GM18517 (cell line): ENCODE measurements around the gene UNC13B.

Experiments
- ATAC-seq: cut with Tn5 transposase; IDR thresholded peaks from one replicate; pipeline ENCODE4 v1.9.1; 2021; ENCODE audit warnings: mild to moderate bottlenecking, moderate library complexity; ENCODE audit not compliant: unreplicated experiment

The UNC13B gene

DNA sequence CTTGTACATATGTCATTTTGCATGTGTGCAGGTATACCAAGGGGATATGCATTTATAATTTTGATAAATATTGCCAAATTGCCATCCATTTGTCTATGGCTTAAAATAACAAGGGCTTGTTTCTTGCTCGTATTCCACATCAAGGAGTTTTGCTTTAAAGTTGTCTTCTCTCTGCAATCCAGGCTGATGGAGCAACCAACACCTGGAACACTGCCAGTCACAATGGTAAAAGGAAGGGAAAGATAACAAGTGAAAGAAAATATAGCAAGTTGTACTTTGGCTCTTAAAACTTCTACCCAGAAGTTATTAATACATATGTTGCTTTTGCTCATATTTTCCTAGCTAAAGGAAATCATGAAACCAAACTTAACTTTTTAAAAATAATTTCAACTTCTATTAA, 156.9 kb downstream of the UNC13B start:
- no peak for ATAC-seq

DNA sequence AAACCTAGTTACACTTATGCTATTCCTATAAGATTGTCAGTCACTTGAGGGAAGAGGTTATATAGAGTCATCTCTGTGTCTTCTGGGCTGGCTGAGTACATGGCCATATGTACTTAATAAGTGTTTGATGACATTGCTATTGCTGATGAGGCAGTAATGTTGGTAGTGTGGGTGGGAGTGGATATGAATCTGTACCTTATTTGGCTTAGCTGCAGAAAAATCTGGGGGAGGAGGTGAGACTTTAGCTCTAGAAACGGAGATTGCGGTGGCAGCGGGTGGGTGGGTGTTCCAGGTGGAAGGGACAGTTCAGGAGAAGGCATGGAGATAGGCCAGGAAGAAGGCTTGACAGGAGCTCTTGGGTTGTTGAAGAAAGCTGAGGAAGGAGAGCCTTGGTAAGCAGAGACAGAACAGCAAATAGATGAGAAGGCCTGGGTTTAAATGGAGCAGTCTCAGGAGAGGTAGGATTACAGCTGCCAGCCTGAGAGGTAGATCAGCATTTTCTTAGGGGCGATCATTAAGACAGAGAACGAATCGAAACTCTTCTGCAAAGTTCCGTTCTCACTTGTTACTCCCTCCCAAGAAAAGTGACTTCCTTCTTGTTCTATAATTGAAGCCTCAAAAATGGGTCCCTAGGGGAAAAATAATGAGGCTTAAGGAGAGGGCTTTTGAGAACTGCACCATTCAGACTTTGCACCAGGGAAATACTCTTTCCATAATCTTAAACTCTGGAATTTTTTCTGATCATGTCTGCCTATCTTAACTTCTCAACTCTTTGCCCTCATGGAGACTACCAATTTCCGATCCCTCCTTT, 160.5 kb downstream of the UNC13B start:
- ATAC-seq: peak; percentile 37

DNA sequence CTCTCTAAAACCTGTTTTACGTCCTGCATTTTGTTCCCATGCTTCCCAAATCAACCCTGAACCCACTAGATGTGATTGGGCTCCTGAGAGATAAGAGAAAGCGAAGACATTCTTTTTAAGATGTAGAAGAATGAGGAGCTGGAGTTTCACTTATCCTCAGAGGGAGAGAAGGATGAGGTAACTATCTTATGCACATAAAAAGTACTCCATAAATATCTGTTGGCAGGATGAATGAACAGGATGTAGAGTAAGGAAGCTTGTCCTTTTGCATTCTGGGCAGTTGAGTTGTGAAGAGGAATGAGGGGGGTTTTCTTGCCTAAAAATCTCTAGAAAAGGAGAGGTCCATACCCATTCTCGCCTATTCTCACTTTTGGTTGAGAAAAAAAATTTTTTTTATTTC, 163.2 kb downstream of the UNC13B start:
- no peak for ATAC-seq

GRCh38 chr9:35333551-35333950, 171.7 kb downstream of the UNC13B start:
- no peak for ATAC-seq

DNA sequence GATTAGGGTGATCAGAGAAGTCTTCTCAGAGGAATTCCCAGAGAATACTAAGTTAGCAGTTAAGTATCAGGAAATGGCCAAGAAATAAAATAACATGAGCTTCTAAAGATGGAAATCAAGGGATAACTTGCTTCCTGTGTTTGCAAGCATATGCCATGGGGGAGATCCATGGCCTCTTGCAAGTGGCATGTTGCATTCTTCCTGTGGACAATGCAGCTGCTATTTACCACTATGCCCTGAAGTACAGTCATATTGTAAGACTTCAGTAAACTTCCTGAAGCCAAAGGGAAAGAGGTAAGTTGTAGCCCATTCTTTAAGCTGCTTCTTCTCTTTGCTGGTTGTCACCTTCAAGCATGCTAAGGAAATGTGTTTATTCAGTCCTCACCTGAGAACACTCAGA, 173.4 kb downstream of the UNC13B start:
- ATAC-seq: no peak

DNA sequence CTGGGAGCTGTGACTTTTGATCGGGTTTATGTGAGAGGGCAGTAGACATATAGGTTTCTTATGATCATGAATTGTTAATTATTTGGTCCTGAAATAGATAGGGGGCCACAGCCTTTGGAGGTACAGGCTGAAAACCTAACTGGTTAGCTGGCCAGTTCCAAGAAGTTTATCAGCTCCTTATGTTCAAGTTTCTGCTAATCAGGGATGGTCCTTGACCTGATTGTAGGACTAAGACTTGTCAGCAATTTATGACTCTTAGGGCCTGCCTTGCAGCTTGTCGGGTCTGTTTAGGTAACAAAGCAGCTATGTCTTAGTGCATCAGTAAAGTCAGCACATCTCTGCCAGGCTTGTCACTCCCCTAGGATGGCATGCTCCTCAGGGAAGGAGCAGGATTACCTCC, 176.3 kb downstream of the UNC13B start:
- ATAC-seq: no peak

DNA sequence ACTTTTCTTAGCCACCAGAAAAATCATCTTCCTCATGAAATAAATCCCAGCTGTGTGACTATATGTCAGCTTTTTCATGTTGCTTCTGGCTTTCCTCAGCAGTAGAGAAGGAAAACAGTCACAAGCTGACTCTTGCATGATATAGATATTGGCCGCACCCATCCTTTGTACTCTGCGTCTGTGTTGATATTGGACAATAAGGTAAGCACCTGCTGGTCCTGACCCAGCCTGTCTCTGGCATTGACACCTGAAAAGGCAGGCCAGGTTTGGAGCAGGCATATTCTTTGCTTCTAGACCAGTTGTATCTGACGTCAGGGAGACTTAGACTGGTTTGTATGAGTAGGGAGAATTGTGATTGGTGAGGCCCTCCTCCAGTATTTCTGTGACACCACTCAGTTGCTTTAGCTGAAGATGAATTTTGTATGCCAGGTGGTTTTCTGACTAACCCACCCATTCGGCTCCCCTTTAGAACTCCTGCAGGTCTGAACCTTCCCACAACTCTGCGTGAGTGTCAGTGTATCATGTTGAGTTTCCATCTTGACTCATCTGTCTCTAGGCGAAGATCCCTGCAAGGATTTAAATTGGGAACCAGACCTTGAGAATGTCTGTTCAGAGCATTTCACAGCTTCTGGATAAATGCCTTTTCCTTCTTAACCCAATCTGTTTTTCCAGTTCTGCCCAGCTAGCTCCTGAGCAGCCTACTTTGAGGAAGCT, 176.9 kb downstream of the UNC13B start:
- ATAC-seq: no peak

- ATAC-seq: no peak
These were observed 178.2 kb downstream of the UNC13B start for GRCh38 chr9:35340046-35340445.

- no peak for ATAC-seq
These were observed 179.2 kb downstream of the UNC13B start for GRCh38 chr9:35341021-35341420.

DNA sequence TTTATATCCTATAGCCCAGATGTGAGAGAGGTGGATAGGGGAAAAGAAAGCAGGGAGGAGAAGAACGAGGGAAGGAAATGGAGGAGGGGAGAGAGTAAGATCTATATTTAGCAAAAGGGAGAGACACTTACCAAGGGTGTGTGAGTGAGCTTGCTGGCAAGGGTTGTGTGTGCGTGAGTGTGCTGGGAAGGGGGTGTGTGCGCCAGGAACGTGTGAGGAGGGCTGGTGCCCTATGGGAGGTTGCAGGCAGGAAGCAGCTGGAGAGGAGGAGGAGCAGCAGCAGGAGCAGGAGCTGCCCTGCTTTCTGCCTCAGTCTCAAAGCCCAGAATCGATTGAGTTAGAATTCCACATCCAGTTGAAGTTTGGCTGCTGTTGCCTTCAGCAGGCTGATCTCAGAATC, 179.8 kb downstream of the UNC13B start:
- no peak for ATAC-seq

GRCh38 chr9:35342221-35342958, 180.6 kb downstream of the UNC13B start:
- no peak for ATAC-seq

DNA sequence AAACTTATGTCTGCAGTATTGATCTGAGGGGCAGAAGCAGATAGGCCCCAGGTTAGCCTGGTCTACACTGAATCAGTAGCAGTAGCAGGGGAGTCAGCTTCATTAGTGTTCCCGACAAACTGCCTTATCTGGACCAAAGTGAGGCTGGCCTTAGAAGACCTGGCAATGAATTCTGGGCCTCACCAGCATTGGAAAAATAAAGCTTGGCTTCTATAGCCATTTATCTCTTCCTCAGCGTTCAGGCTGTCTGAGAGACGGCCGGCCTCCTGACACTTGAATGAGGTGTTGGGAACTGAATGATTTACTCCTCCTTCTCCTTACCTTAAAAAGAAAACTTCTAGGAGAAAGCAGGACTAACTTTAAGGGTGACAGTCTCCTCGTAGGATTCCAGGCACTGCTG, 186.3 kb downstream of the UNC13B start:
- no peak for ATAC-seq

GRCh38 chr9:35349287-35349990, 187.6 kb downstream of the UNC13B start:
- ATAC-seq: no peak

DNA sequence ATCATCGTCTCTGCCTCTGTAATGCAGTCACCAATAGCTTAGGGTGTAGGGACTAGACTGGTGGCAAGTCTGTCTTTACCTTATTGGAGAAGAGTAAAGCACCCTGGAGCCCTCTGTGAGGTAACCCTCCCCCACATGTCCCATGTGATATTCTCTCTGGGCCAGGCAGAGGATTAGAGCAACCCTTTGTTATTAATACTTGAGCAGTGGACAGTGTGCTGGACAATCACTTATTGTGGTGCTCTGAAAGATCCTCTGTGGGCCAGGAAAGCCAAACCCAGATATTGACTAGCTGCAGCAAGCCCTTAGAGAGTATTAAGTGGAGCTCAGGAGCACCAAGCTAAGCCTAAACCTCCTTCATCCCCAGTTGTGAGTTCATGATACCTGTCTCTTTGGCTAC, 188.4 kb downstream of the UNC13B start:
- ATAC-seq: no peak

GRCh38 chr9:35350827-35351549, 189.2 kb downstream of the UNC13B start:
- no peak for ATAC-seq

GRCh38 chr9:35353731-35354365, 192.0 kb downstream of the UNC13B start:
- ATAC-seq: no peak

DNA sequence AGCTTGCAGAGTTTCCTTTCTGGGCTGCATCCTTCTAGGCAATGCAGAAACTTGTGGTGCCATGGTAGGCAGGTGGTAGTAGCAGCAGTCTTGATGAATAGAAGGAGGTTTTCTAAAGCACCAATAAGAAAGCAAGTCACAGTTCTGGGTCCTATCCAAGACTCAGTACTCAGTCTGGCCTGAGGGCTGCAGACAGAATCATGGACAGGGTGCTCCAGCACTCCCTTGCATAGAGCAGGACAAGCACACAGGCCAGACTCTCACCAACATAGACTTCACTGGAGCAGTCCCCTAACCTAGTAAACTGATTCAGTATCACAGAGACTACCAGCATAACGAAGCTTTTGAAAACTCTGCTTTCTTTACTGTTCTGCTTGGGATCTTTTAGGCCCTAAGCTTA, 194.1 kb downstream of the UNC13B start:
- ATAC-seq: no peak

GRCh38 chr9:35357116-35357515, 195.3 kb downstream of the UNC13B start:
- ATAC-seq: no peak

- ATAC-seq: no peak
These were observed 196.0 kb downstream of the UNC13B start for GRCh38 chr9:35357826-35358225.
